WTC11 (cell line): Measurements from ENCODE around the gene ZNF532. TPM values are rescaled to one million over a fixed set of nuclear protein-coding genes. Genes with fewer than 3 reads are reported as not detected.

ENCODE experiments used
- ATAC-seq: fragments of 200-7000 bp; cut with Tn5 transposase; 2 replicates; pipeline ENCODE4 v1.10.0; 2021; ENCODE audit warnings: mild to moderate bottlenecking, moderate library complexity
- CTCF ChIA-PET: fragments of 300-600 bp; sonication (Branson Sonifier 250); formaldehyde crosslinking; loops from one replicate; lab custom pipeline; 2021; ENCODE audit warnings: antibody characterized with exemption; lab: Charles Lee
- POLR2A ChIA-PET: fragments of 350-600 bp; sonication (Branson Sonifier 250); formaldehyde crosslinking; loops from one replicate; lab custom pipeline; 2021; ENCODE audit warnings: antibody characterized with exemption; lab: Charles Lee
- DNase-seq: peaks from one replicate; pipeline ENCODE4 v3.0.0; 2021; ENCODE audit warnings: low spot score
- H3K27ac Mint-ChIP-seq: 2 replicates; pipeline ENCODE4 v1.8.0; 2021; ENCODE audit warnings: mixed read lengths
- H3K27me3 Mint-ChIP-seq: 2 replicates; pipeline ENCODE4 v1.8.0; 2021; ENCODE audit warnings: low read depth, mild to moderate bottlenecking, moderate library complexity, mixed read lengths
- H3K36me3 Mint-ChIP-seq: 2 replicates; pipeline ENCODE4 v1.8.0; 2021; ENCODE audit warnings: mixed read lengths
- H3K4me1 Mint-ChIP-seq: 2 replicates; pipeline ENCODE4 v1.8.0; 2022; ENCODE audit warnings: mixed read lengths
- H3K4me3 Mint-ChIP-seq: 2 replicates; pipeline ENCODE4 v1.8.0; 2021; ENCODE audit warnings: mild to moderate bottlenecking, moderate library complexity, mixed read lengths
- H3K9me3 Mint-ChIP-seq: 2 replicates; pipeline ENCODE4 v1.8.0; 2021; ENCODE audit warnings: mixed read lengths
- AFF4 ChIP-seq: sonication (generic); formaldehyde crosslinking; IDR thresholded peaks from 2 replicates; pipeline ENCODE4 v1.8.1; 2023; ENCODE audit warnings: mild to moderate bottlenecking, missing genetic modification reagents, borderline replicate concordance
- CREM ChIP-seq: sonication (generic); formaldehyde crosslinking; IDR thresholded peaks from 2 replicates; pipeline ENCODE4 v1.8.1; 2022; ENCODE audit warnings: mild to moderate bottlenecking, missing genetic modification reagents, moderate library complexity
- ELF4 ChIP-seq: sonication (generic); formaldehyde crosslinking; IDR thresholded peaks from 2 replicates; pipeline ENCODE4 v1.8.1; 2022; ENCODE audit warnings: low read depth, mild to moderate bottlenecking, moderate library complexity, missing genetic modification reagents
- ETV6 ChIP-seq: sonication (generic); formaldehyde crosslinking; IDR thresholded peaks from 2 replicates; pipeline ENCODE4 v1.8.1; 2022; ENCODE audit warnings: mild to moderate bottlenecking, missing genetic modification reagents
- GRHL2 ChIP-seq: fragments of 250-450 bp; sonication (Bioruptor Pico); IDR thresholded peaks from 2 replicates; pipeline ENCODE4 v1.8.0; 2022; ENCODE audit warnings: mild to moderate bottlenecking, moderate library complexity; ENCODE audit not compliant: insufficient replicate concordance, severe bottlenecking
- NFATC4 ChIP-seq: fragments of 250-450 bp; sonication (Bioruptor Pico); IDR thresholded peaks from 2 replicates; pipeline ENCODE4 v1.9.0; 2021; ENCODE audit warnings: mild to moderate bottlenecking
- PRDM15 ChIP-seq: sonication (generic); formaldehyde crosslinking; IDR thresholded peaks from 2 replicates; pipeline ENCODE4 v1.8.0; 2022; ENCODE audit warnings: missing genetic modification reagents
- PRRX2 ChIP-seq: fragments of 250-450 bp; sonication (Bioruptor Pico); IDR thresholded peaks from 2 replicates; pipeline ENCODE4 v1.8.0; 2021; ENCODE audit warnings: mild to moderate bottlenecking
- TEAD4 ChIP-seq: sonication (generic); formaldehyde crosslinking; IDR thresholded peaks from 2 replicates; pipeline ENCODE4 v1.8.0; 2022; ENCODE audit warnings: mild to moderate bottlenecking, missing genetic modification reagents
- ZNF121 ChIP-seq: sonication (generic); formaldehyde crosslinking; IDR thresholded peaks from 2 replicates; pipeline ENCODE4 v1.8.0; 2023; ENCODE audit warnings: missing genetic modification reagents
- total RNA-seq: library from RNA; stranded (reverse); gene quantifications from 3 replicates; pipeline ENCODE4 v1.2.3, GENCODE V29; 2021
- TF ChIP-seq, protein P1 (sequence below): sonication (generic); formaldehyde crosslinking; conservative IDR thresholded peaks from 2 replicates; pipeline ENCODE4 v1.8.1; 2022; ENCODE audit warnings: mild to moderate bottlenecking, missing genetic modification reagents
- TF ChIP-seq, protein P2 (sequence below): fragments of 250-450 bp; sonication (Bioruptor Pico); IDR thresholded peaks from 2 replicates; pipeline ENCODE4 v2.1.2; 2022; ENCODE audit warnings: mild to moderate bottlenecking, moderate library complexity
- TF ChIP-seq, protein P3 (sequence below): fragments of 250-450 bp; sonication (Bioruptor Pico); conservative IDR thresholded peaks from 2 replicates; pipeline ENCODE4 v1.9.0; 2021; ENCODE audit warnings: mild to moderate bottlenecking
- TF ChIP-seq, protein P4 (sequence below): sonication (generic); formaldehyde crosslinking; IDR thresholded peaks from 2 replicates; pipeline ENCODE4 v1.8.1; 2022; ENCODE audit warnings: low read depth, missing genetic modification reagents, borderline replicate concordance
- TF ChIP-seq, protein P5 (sequence below): sonication (generic); formaldehyde crosslinking; IDR thresholded peaks from 2 replicates; pipeline ENCODE4 v1.8.1; 2023; ENCODE audit warnings: mild to moderate bottlenecking, moderate library complexity, missing genetic modification reagents
- TF ChIP-seq, protein P6 (sequence below): fragments of 250-450 bp; sonication (Bioruptor Pico); IDR thresholded peaks from 2 replicates; pipeline ENCODE4 v1.9.0; 2021; ENCODE audit warnings: mild to moderate bottlenecking

The ZNF532 gene
- total RNA-seq, 1 experiment from 2014 or later: 171 TPM

DNA sequence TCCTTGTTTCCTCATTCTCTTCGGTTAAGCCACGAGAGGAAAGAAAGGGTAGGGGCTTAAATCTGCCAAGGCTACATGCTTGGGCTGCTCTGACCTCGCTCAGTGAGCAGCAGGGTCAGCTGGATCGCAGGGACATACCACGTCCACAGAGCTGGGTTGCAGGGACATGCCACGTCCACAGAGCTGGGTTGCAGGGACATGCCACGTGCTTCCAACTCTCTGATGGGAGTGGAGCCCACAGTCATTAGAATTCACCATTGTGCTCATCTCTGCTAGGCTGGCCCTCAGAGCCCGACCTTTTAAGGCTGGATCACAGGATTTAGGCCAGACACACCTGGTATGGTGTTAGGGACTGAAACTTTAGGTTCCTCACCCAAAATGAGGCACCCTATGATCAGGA, 167.6 kb downstream of the ZNF532 start:
- Mint-ChIP-seq H3K27me3 (no peaks in the 10 kb centered on the region), H3K9me3 (no peaks in the 10 kb centered on the region), H3K4me3 (no peak overlapping the region), H3K4me1 (peaks cover 12% of the 10 kb centered on the region), H3K36me3 (no peaks in the 10 kb centered on the region), H3K27ac (no peak overlapping the region)
- DNase-seq: no peak
- CTCF ChIA-PET: no interaction called here
- no peak for ATAC-seq
- TF ChIP-seq, protein P1, sequence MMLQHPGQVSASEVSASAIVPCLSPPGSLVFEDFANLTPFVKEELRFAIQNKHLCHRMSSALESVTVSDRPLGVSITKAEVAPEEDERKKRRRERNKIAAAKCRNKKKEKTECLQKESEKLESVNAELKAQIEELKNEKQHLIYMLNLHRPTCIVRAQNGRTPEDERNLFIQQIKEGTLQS (CRISPR knock-in tag): no peak
- TF ChIP-seq AFF4 (CRISPR knock-in tag): no peak
- no peak for TF ChIP-seq ELF4
- no peak for TF ChIP-seq ETV6
- TF ChIP-seq TEAD4: no peak
- TF ChIP-seq, protein P2, sequence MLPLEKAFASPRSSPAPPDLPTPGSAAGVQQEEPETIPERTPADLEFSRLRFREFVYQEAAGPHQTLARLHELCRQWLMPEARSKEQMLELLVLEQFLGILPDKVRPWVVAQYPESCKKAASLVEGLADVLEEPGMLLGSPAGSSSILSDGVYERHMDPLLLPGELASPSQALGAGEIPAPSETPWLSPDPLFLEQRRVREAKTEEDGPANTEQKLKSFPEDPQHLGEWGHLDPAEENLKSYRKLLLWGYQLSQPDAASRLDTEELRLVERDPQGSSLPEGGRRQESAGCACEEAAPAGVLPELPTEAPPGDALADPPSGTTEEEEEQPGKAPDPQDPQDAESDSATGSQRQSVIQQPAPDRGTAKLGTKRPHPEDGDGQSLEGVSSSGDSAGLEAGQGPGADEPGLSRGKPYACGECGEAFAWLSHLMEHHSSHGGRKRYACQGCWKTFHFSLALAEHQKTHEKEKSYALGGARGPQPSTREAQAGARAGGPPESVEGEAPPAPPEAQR: no peak
- TF ChIP-seq NFATC4 (CRISPR knock-in tag): no peak
- no peak for TF ChIP-seq CREM
- TF ChIP-seq ZNF121 (CRISPR knock-in tag): no peak
- TF ChIP-seq, protein P3, sequence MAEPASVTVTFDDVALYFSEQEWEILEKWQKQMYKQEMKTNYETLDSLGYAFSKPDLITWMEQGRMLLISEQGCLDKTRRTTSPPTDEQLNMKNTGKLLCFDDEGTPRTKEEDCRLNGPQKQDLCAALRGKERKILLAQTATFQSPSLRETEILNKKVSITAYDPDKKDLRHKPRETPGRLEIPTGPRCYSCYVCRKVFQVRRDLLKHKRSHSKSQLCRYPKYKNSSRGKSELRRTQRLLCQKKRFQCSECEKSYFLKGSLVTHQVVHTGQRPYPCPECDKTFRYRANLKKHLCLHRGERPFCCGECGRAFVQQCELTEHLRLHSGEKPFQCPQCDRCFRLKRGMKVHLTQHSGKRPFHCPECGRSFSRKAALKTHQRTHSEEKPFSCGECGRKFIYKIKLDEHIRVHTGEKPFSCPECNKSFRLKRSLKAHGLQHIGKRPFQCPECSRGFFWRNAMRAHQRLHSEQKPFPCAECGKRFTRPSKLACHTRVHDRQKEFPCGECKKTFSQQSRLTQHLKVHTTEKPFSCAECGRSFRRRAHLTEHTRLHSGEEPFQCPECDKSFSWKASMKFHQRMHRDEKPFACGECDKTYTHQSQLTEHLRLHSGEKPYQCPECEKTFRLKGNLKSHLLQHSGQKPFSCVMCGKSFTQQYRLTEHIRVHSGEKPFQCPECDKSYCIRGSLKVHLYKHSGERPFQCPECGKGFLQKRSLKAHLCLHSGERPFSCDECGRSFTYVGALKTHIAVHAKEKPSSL: no peak
- no peak for TF ChIP-seq GRHL2 (CRISPR knock-in tag)
- TF ChIP-seq, protein P4, sequence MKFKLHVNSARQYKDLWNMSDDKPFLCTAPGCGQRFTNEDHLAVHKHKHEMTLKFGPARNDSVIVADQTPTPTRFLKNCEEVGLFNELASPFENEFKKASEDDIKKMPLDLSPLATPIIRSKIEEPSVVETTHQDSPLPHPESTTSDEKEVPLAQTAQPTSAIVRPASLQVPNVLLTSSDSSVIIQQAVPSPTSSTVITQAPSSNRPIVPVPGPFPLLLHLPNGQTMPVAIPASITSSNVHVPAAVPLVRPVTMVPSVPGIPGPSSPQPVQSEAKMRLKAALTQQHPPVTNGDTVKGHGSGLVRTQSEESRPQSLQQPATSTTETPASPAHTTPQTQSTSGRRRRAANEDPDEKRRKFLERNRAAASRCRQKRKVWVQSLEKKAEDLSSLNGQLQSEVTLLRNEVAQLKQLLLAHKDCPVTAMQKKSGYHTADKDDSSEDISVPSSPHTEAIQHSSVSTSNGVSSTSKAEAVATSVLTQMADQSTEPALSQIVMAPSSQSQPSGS (CRISPR knock-in tag): no peak
- POLR2A ChIA-PET: no interaction called here

GRCh38 chr18:59033359-59033758, 168.7 kb downstream of the ZNF532 start:
- H3K27ac Mint-ChIP-seq: no peak overlapping the region
- ChIA-PET CTCF (interaction anchor here (0.8 to 1.1 kb wide), 2 partner anchors 265 to 269 kb away, joined by 4 read pairs; no protein-coding TSS in a partner anchor), POLR2A (no interaction called here)
- H3K4me3 Mint-ChIP-seq: no peak overlapping the region
- no peaks in the 10 kb centered on the region for H3K36me3 Mint-ChIP-seq
- no peaks in the 10 kb centered on the region for H3K9me3 Mint-ChIP-seq
- H3K4me1 Mint-ChIP-seq: peaks cover 12% of the 10 kb centered on the region
- DNase-seq (no peak), ATAC-seq (no peak)
- H3K27me3 Mint-ChIP-seq: no peaks in the 10 kb centered on the region
- TF ChIP-seq, protein P5, sequence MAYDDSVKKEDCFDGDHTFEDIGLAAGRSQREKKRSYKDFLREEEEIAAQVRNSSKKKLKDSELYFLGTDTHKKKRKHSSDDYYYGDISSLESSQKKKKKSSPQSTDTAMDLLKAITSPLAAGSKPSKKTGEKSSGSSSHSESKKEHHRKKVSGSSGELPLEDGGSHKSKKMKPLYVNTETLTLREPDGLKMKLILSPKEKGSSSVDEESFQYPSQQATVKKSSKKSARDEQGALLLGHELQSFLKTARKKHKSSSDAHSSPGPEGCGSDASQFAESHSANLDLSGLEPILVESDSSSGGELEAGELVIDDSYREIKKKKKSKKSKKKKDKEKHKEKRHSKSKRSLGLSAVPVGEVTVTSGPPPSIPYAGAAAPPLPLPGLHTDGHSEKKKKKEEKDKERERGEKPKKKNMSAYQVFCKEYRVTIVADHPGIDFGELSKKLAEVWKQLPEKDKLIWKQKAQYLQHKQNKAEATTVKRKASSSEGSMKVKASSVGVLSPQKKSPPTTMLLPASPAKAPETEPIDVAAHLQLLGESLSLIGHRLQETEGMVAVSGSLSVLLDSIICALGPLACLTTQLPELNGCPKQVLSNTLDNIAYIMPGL: no peak
- no peak for TF ChIP-seq PRRX2 (CRISPR knock-in tag)
- TF ChIP-seq, protein P6, sequence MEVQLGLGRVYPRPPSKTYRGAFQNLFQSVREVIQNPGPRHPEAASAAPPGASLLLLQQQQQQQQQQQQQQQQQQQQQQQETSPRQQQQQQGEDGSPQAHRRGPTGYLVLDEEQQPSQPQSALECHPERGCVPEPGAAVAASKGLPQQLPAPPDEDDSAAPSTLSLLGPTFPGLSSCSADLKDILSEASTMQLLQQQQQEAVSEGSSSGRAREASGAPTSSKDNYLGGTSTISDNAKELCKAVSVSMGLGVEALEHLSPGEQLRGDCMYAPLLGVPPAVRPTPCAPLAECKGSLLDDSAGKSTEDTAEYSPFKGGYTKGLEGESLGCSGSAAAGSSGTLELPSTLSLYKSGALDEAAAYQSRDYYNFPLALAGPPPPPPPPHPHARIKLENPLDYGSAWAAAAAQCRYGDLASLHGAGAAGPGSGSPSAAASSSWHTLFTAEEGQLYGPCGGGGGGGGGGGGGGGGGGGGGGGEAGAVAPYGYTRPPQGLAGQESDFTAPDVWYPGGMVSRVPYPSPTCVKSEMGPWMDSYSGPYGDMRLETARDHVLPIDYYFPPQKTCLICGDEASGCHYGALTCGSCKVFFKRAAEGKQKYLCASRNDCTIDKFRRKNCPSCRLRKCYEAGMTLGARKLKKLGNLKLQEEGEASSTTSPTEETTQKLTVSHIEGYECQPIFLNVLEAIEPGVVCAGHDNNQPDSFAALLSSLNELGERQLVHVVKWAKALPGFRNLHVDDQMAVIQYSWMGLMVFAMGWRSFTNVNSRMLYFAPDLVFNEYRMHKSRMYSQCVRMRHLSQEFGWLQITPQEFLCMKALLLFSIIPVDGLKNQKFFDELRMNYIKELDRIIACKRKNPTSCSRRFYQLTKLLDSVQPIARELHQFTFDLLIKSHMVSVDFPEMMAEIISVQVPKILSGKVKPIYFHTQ (CRISPR knock-in tag): no peak
- no peak for TF ChIP-seq PRDM15 (CRISPR knock-in tag)
